GM12878 (cell line): ENCODE results near the gene TRAPPC12. TPM values are rescaled to one million over a fixed set of nuclear protein-coding genes. Genes with fewer than 3 reads are reported as not detected.

Source experiments
- ATAC-seq: fragments of 200-7000 bp; cut with Tn5 transposase; 3 replicates; pipeline ENCODE4 v1.9.1; 2020; ENCODE audit warnings: mild to moderate bottlenecking, moderate library complexity
- BruUV-seq: library from RNA; stranded (reverse); fragments of 400-500 nt; replicated peaks from 2 replicates; lab custom pipeline; 2021; lab: Mats Ljungman, UMichigan
- CTCF ChIA-PET: fragments of 300-600 bp; sonication (Branson Sonifier 250); formaldehyde crosslinking; extraction: SDS; loops from one replicate; lab custom pipeline; 2021; ENCODE audit warnings: inconsistent platforms; lab: Yijun Ruan, JAX
- POLR2A ChIA-PET: fragments of 350-600 bp; formaldehyde crosslinking; extraction: SDS; loops from one replicate; lab custom pipeline; 2021; ENCODE audit warnings: inconsistent platforms; lab: Charles Lee
- RAD21 ChIA-PET: fragments of 300-600 bp; sonication (Branson Sonifier 250); formaldehyde crosslinking; loops from one replicate; lab custom pipeline; 2023; ENCODE audit warnings: antibody characterized with exemption; ENCODE audit not compliant: unreplicated experiment; lab: Charles Lee
- SMC1A ChIA-PET: fragments of 300-600 bp; sonication (Branson Sonifier 250); formaldehyde crosslinking; loops from one replicate; lab custom pipeline; 2023; ENCODE audit not compliant: unreplicated experiment, uncharacterized antibody; lab: Charles Lee
- DNase-seq: peaks from one replicate; pipeline ENCODE4 v3.0.0-alpha.2; 2011; ENCODE audit warnings: low read depth, low spot score
- FAIRE-seq: peaks from 3 replicates; lab custom pipeline; 2011; peaks lifted over from hg19 to GRCh38; lab: Jason Lieb, UNC
- H2AFZ ChIP-seq: 2 replicates; pipeline ENCODE4 v1.6.0; 2011; ENCODE audit warnings: low read depth, low read length, control low read depth; ENCODE audit not compliant: control insufficient read depth
- H3K27ac ChIP-seq: 2 replicates; pipeline ENCODE4 v1.5.1; 2011; ENCODE audit warnings: control low read depth; ENCODE audit not compliant: control insufficient read depth, insufficient read depth
- H3K27me3 ChIP-seq, 2 experiments: replicated peaks in 1 of 2; 2 replicates each; pipeline versions ENCODE4 v1.6.0 to v1.6.1; 2011; ENCODE audit warnings: low read length in 1 of 2; ENCODE audit not compliant: control insufficient read depth in 2 of 2, insufficient read depth in 2 of 2
- H3K36me3 ChIP-seq, 2 experiments: 2 replicates each; pipeline ENCODE4 v1.5.1; 2011; ENCODE audit warnings: low read length in 1 of 2; ENCODE audit not compliant: control insufficient read depth in 2 of 2, insufficient read depth in 2 of 2
- H3K4me1 ChIP-seq: 2 replicates; pipeline ENCODE4 v1.6.1; 2011; ENCODE audit warnings: mild to moderate bottlenecking, low read length, moderate library complexity, mixed read lengths; ENCODE audit not compliant: control insufficient read depth, insufficient read depth
- H3K4me2 ChIP-seq: 2 replicates; pipeline ENCODE4 v1.6.0; 2011; ENCODE audit warnings: control low read depth; ENCODE audit not compliant: control insufficient read depth, insufficient read depth
- H3K4me3 ChIP-seq: fragments of 200-600 bp; sonication (generic); 2 replicates; pipeline ENCODE4 v1.5.1; 2016
- H3K79me2 ChIP-seq: 2 replicates; pipeline ENCODE4 v1.6.0; 2011; ENCODE audit warnings: low read length; ENCODE audit not compliant: control insufficient read depth, insufficient read depth
- H3K9ac ChIP-seq: 2 replicates; pipeline ENCODE4 v1.8.0; 2011; ENCODE audit warnings: low read length, control low read depth, mixed read lengths; ENCODE audit not compliant: control insufficient read depth, insufficient read depth
- H3K9me3 ChIP-seq: replicated peaks from 3 replicates; pipeline ENCODE4 v1.5.1; 2011; ENCODE audit warnings: mild to moderate bottlenecking, low read length; ENCODE audit not compliant: control insufficient read depth, insufficient read depth
- H4K20me1 ChIP-seq: 2 replicates; pipeline ENCODE4 v1.6.0; 2011; ENCODE audit not compliant: control insufficient read depth, insufficient read depth
- ASH2L ChIP-seq: fragments of 300-600, 200-600 bp; sonication (generic); IDR thresholded peaks from 2 replicates; pipeline ENCODE4 v1.6.1; 2017; ENCODE audit warnings: low read depth, mild to moderate bottlenecking, borderline replicate concordance
- BACH1 ChIP-seq: fragments of 450-650 bp; IDR thresholded peaks from 2 replicates; pipeline ENCODE4 v1.6.1; 2017; ENCODE audit warnings: mild to moderate bottlenecking, borderline replicate concordance
- BCL11A ChIP-seq: IDR thresholded peaks from 2 replicates; pipeline ENCODE4 v1.6.1; 2011; ENCODE audit warnings: low read depth, low read length
- CBFB ChIP-seq: IDR thresholded peaks from 2 replicates; pipeline ENCODE4 v1.6.1; 2016; ENCODE audit warnings: antibody characterized with exemption, low read depth
- EP300 ChIP-seq, 2 experiments: fragments of 150-350 bp in 1 of 2; IDR thresholded peaks; 2 replicates each; pipeline ENCODE4 v1.6.1; 2011 to 2012; ENCODE audit warnings: low read depth in 2 of 2, low read length in 2 of 2, borderline replicate concordance in 1 of 2, improper control_type of control experiment in 1 of 2, inconsistent platforms in 1 of 2; ENCODE audit not compliant: control insufficient read depth in 1 of 2
- ESRRA ChIP-seq: IDR thresholded peaks from 2 replicates; pipeline ENCODE4 v1.6.1; 2012; ENCODE audit warnings: mild to moderate bottlenecking, low read length, improper control_type of control experiment
- HDAC6 ChIP-seq: fragments of 200-600 bp; sonication (generic); IDR thresholded peaks from one replicate; pipeline ENCODE4 v1.8.0; 2017; ENCODE audit warnings: antibody characterized with exemption; ENCODE audit not compliant: unreplicated experiment
- KDM1A ChIP-seq: fragments of 200-600 bp; sonication (generic); IDR thresholded peaks from 2 replicates; pipeline ENCODE4 v1.6.1; 2016; ENCODE audit warnings: borderline replicate concordance
- RAD21 ChIP-seq: IDR thresholded peaks from 2 replicates; pipeline ENCODE4 v1.6.1; 2011; ENCODE audit warnings: mild to moderate bottlenecking, low read depth, low read length, moderate library complexity; ENCODE audit not compliant: insufficient read depth
- SMC3 ChIP-seq: IDR thresholded peaks from 2 replicates; pipeline ENCODE4 v1.6.1; 2011; ENCODE audit warnings: low read length, improper control_type of control experiment, borderline replicate concordance
- SP1 ChIP-seq: IDR thresholded peaks from one replicate; pipeline ENCODE4 v1.6.1; 2011; ENCODE audit warnings: low read depth, low read length
- STAT3 ChIP-seq: IDR thresholded peaks from 2 replicates; pipeline ENCODE4 v1.6.1; 2011; ENCODE audit warnings: low read depth, low read length, improper control_type of control experiment
- TCF12 ChIP-seq: IDR thresholded peaks from 2 replicates; pipeline ENCODE4 v1.6.1; 2011; ENCODE audit warnings: low read depth, mild to moderate bottlenecking, low read length
- ZNF207 ChIP-seq: fragments of 450-650 bp; IDR thresholded peaks from 2 replicates; pipeline ENCODE4 v1.6.1; 2014; ENCODE audit warnings: antibody characterized with exemption, mild to moderate bottlenecking, borderline replicate concordance
- ZNF217 ChIP-seq: fragments of 450-650 bp; IDR thresholded peaks from 2 replicates; pipeline ENCODE4 v1.6.1; 2017; ENCODE audit warnings: antibody characterized with exemption, mild to moderate bottlenecking
- ZZZ3 ChIP-seq: IDR thresholded peaks from 2 replicates; pipeline ENCODE4 v1.6.1; 2011; ENCODE audit warnings: low read depth; ENCODE audit not compliant: control insufficient read depth, insufficient read length
- WGBS: methylation state at CpG from one replicate; pipeline ENCODE4 v1.1.6; 2016; ENCODE audit warnings: low lambda C conversion rate; ENCODE audit not compliant: insufficient replicate concordance, insufficient coverage; ENCODE audit errors: missing lambda C conversion rate; 5-methylcytosine and 5-hydroxymethylcytosine counted together
- in situ Hi-C: fragments of 300-500 bp; cut with MboI; formaldehyde crosslinking; loops from 9 replicates; pipeline ENCODE4 v1.14.3; 2018; ENCODE audit warnings: mixed read lengths
- intact Hi-C: fragments of 100-400 bp; cut with micrococcal nuclease; formaldehyde crosslinking; loops from one replicate; pipeline ENCODE4 v1.14.2; 2022; ENCODE audit not compliant: unreplicated experiment
- polyA plus RNA-seq, 11 experiments: library from polyadenylated mRNA; depleted of rRNA in 4 of 11; unstranded in 6 of 11; stranded (reverse) in 5 of 11; fragments of >200 nt; fragmentation: Nextera tagmentation in 4 of 11; fragmentation: Illumina TruSeq in 1 of 11; extraction: Ambion mirVana in 4 of 11; extraction: Trizol in 1 of 11; gene quantifications; 1 replicate in 1 of 11; 2 replicates in 10 of 11; pipeline versions ENCODE4 v1.2.1 to v1.2.3, GENCODE V29; 2011 to 2016; ENCODE audit warnings: inconsistent platforms in 2 of 11, missing spikeins in 2 of 11, low read depth in 1 of 11
- total RNA-seq, 4 experiments: library from RNA; depleted of rRNA in 3 of 4; stranded (reverse); fragments of >200 nt in 3 of 4; fragmentation: Illumina TruSeq in 1 of 4; extraction: Trizol in 1 of 4; gene quantifications; 2 replicates each; pipeline versions ENCODE4 v1.2.1 to v1.2.3, GENCODE V29; 2013 to 2021
- TF ChIP-seq, protein P1 (sequence below): fragments of 450-650 bp; formaldehyde crosslinking; IDR thresholded peaks from 2 replicates; pipeline ENCODE4 v1.5.0; 2022; ENCODE audit warnings: mild to moderate bottlenecking, missing genetic modification characterization
- TF ChIP-seq, protein P2 (sequence below): fragments of 450-650 bp; IDR thresholded peaks from 2 replicates; pipeline ENCODE4 v1.6.1; 2017; ENCODE audit warnings: antibody characterized with exemption, mild to moderate bottlenecking, moderate library complexity

The TRAPPC12 gene
- total and polyA plus RNA-seq, 10 of the 15 experiments (the other 5 are each of a cell fraction or from before 2014, with no cell fraction given): 8.6 to 77.1 (median 37.4) TPM

GRCh38 chr2:3433776-3434400 lies 54.4 kb downstream of the TRAPPC12 start (continued):
- TF ChIP-seq TCF12 (no peak), ZNF207 (no peak)

DNA sequence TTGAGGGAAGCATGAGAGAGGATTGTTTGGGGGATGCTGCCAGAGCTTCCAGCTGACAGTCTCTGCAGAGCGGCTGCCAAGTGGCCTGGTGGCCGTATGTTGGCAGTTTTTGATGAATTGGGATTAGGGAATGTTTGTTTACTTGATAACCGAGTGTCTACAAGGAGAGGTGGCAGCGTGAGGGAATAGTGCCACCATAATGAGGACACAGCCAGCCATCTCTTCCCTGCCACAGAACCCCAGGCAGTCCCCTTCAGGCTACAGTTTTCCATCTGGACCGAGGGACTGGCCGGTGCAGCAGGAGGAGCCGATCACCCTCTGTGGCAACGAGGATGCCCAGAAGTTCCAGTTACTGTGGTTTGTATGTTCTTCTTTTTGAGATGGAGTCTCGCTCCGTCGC lies 55.2 kb downstream of the TRAPPC12 start:
- H3K4me3 ChIP-seq: no peak overlapping the region
- no peaks in the 10 kb centered on the region for H4K20me1 ChIP-seq
- ATAC-seq (no peak), FAIRE-seq (no peak), DNase-seq (no peak)
- no peaks in the 10 kb centered on the region for H3K27me3 ChIP-seq
- no peak overlapping the region for H3K4me2 ChIP-seq
- H3K27ac ChIP-seq: no peak overlapping the region
- H3K9ac ChIP-seq: no peak overlapping the region
- POLR2A ChIA-PET: no interaction called here
- WGBS: 86% methylated on average over 11 of the region's 11 CpGs
- peaks cover 0 to 2% of the 10 kb centered on the region in 2 experiments; a peak in 3 of 4 replicates for H3K36me3 ChIP-seq
- CTCF ChIA-PET: interaction anchor here (2.0 kb wide), 1 partner anchor 11 kb away, joined by 16 read pairs; no protein-coding TSS in a partner anchor
- H3K4me1 ChIP-seq: no peaks in the 10 kb centered on the region
- no TSS peak for BruUV-seq
- no peak overlapping the region for H2AFZ ChIP-seq
- no peaks in the 10 kb centered on the region for H3K79me2 ChIP-seq
- intact Hi-C loops: no loop called here
- RAD21 ChIA-PET: no interaction called here
- in situ Hi-C loops: no loop called here
- H3K9me3 ChIP-seq: no peaks in the 10 kb centered on the region
- SMC1A ChIA-PET: interaction anchor here (2.8 kb wide), 1 partner anchor 10 kb away, joined by 18 read pairs; no protein-coding TSS in a partner anchor
- TF ChIP-seq, protein P1, sequence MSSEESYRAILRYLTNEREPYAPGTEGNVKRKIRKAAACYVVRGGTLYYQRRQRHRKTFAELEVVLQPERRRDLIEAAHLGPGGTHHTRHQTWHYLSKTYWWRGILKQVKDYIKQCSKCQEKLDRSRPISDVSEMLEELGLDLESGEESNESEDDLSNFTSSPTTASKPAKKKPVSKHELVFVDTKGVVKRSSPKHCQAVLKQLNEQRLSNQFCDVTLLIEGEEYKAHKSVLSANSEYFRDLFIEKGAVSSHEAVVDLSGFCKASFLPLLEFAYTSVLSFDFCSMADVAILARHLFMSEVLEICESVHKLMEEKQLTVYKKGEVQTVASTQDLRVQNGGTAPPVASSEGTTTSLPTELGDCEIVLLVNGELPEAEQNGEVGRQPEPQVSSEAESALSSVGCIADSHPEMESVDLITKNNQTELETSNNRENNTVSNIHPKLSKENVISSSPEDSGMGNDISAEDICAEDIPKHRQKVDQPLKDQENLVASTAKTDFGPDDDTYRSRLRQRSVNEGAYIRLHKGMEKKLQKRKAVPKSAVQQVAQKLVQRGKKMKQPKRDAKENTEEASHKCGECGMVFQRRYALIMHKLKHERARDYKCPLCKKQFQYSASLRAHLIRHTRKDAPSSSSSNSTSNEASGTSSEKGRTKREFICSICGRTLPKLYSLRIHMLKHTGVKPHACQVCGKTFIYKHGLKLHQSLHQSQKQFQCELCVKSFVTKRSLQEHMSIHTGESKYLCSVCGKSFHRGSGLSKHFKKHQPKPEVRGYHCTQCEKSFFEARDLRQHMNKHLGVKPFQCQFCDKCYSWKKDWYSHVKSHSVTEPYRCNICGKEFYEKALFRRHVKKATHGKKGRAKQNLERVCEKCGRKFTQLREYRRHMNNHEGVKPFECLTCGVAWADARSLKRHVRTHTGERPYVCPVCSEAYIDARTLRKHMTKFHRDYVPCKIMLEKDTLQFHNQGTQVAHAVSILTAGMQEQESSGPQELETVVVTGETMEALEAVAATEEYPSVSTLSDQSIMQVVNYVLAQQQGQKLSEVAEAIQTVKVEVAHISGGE (CRISPR knock-in tag): no peak
- no peak for TF ChIP-seq SP1
- no peak for TF ChIP-seq STAT3
- no peak for TF ChIP-seq ESRRA
- TF ChIP-seq ZZZ3: no peak
- TF ChIP-seq, protein P2, sequence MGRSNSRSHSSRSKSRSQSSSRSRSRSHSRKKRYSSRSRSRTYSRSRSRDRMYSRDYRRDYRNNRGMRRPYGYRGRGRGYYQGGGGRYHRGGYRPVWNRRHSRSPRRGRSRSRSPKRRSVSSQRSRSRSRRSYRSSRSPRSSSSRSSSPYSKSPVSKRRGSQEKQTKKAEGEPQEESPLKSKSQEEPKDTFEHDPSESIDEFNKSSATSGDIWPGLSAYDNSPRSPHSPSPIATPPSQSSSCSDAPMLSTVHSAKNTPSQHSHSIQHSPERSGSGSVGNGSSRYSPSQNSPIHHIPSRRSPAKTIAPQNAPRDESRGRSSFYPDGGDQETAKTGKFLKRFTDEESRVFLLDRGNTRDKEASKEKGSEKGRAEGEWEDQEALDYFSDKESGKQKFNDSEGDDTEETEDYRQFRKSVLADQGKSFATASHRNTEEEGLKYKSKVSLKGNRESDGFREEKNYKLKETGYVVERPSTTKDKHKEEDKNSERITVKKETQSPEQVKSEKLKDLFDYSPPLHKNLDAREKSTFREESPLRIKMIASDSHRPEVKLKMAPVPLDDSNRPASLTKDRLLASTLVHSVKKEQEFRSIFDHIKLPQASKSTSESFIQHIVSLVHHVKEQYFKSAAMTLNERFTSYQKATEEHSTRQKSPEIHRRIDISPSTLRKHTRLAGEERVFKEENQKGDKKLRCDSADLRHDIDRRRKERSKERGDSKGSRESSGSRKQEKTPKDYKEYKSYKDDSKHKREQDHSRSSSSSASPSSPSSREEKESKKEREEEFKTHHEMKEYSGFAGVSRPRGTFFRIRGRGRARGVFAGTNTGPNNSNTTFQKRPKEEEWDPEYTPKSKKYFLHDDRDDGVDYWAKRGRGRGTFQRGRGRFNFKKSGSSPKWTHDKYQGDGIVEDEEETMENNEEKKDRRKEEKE: no peak
- no peak for TF ChIP-seq KDM1A
- TF ChIP-seq CBFB: no peak
- TF ChIP-seq ZNF217: no peak
- no peak for TF ChIP-seq BCL11A
- no peak for TF ChIP-seq HDAC6
- no peak for TF ChIP-seq RAD21
- TF ChIP-seq BACH1: no peak
- no peak for TF ChIP-seq SMC3
- no peak for TF ChIP-seq EP300 (IDR thresholded peaks at IDR 0.05; ENCODE audit: borderline replicate concordance in 1 of 2, control insufficient read depth in 1 of 2, low read depth in 2 of 2, low read length in 2 of 2)
- no peak for TF ChIP-seq ASH2L
